ENCODE data around the gene TUBA8. TPM values are rescaled to one million over a fixed set of nuclear protein-coding genes. Genes with fewer than 3 reads are reported as not detected.
"Not testable (repeated sequence)": the region's sequence is repeated elsewhere in the genome, so short reads cannot be mapped to it uniquely, and the experiment has no call there.

The TUBA8 gene
- total RNA-seq, 1 experiment from 2014 or later, result 0.72 TPM

DNA sequence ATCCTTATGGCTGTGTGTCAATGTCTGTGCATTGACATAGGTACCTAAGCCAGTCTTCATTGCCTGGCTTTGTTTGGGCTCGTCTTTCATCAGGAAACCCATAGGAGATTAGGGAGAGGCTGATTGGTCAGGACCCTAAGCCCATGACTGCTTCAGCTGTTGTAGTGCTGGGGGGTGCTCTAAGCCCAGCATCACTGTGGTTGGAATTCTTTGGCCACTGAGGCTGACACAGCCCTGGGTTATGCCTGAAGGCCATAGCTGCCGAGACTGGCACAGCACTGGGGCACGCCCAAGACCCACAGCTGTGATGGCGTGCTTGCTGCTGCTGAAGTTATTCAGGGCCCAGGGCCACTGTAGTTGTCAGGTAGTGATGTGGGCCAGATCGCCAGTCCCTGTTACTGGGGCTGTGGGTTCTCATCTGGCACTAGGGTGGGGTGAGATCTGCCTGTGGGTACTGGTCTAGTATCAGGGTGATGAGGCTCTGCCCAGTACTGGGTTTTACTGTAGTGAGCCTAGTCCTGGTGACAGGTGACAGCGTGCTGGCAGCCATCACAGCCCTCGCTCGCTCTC is 44.3 kb downstream of the TUBA8 start:
- POLR2A ChIA-PET, result no interaction called here
- TF ChIP-seq GABPB1 (CRISPR knock-in tag; IDR thresholded peaks at IDR 0.05) (no peak), HMGA2 (CRISPR knock-in tag; IDR thresholded peaks at IDR 0.05) (no peak), ZNF396 (CRISPR knock-in tag; IDR thresholded peaks at IDR 0.05; ENCODE audit: borderline replicate concordance) (no peak), JAZF1 (CRISPR knock-in tag; IDR thresholded peaks at IDR 0.05) (no peak), NFATC4 (CRISPR knock-in tag; IDR thresholded peaks at IDR 0.05) (no peak), TP53 (CRISPR knock-in tag; IDR thresholded peaks at IDR 0.05) (no peak), ZNF416 (CRISPR knock-in tag; IDR thresholded peaks at IDR 0.05) (no peak), ZNF263 (CRISPR knock-in tag; IDR thresholded peaks at IDR 0.05; ENCODE audit: low read depth) (no peak), IRF2 (CRISPR knock-in tag; IDR thresholded peaks at IDR 0.05; ENCODE audit: borderline replicate concordance, low read depth) (no peak), ZNF121 (CRISPR knock-in tag; IDR thresholded peaks at IDR 0.05) (no peak), SP1 (CRISPR knock-in tag; conservative IDR thresholded peaks at IDR 0.05) (no peak)
- TF ChIP-seq, protein P1, sequence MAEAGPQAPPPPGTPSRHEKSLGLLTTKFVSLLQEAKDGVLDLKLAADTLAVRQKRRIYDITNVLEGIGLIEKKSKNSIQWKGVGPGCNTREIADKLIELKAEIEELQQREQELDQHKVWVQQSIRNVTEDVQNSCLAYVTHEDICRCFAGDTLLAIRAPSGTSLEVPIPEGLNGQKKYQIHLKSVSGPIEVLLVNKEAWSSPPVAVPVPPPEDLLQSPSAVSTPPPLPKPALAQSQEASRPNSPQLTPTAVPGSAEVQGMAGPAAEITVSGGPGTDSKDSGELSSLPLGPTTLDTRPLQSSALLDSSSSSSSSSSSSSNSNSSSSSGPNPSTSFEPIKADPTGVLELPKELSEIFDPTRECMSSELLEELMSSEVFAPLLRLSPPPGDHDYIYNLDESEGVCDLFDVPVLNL (CRISPR knock-in tag; IDR thresholded peaks at IDR 0.05; ENCODE audit: borderline replicate concordance, low read depth), result no peak
- TF ChIP-seq, protein P2, sequence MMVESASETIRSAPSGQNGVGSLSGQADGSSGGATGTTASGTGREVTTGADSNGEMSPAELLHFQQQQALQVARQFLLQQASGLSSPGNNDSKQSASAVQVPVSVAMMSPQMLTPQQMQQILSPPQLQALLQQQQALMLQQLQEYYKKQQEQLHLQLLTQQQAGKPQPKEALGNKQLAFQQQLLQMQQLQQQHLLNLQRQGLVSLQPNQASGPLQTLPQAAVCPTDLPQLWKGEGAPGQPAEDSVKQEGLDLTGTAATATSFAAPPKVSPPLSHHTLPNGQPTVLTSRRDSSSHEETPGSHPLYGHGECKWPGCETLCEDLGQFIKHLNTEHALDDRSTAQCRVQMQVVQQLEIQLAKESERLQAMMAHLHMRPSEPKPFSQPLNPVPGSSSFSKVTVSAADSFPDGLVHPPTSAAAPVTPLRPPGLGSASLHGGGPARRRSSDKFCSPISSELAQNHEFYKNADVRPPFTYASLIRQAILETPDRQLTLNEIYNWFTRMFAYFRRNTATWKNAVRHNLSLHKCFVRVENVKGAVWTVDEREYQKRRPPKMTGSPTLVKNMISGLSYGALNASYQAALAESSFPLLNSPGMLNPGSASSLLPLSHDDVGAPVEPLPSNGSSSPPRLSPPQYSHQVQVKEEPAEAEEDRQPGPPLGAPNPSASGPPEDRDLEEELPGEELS (CRISPR knock-in tag; IDR thresholded peaks at IDR 0.05), result no peak
- TF ChIP-seq, protein P3, sequence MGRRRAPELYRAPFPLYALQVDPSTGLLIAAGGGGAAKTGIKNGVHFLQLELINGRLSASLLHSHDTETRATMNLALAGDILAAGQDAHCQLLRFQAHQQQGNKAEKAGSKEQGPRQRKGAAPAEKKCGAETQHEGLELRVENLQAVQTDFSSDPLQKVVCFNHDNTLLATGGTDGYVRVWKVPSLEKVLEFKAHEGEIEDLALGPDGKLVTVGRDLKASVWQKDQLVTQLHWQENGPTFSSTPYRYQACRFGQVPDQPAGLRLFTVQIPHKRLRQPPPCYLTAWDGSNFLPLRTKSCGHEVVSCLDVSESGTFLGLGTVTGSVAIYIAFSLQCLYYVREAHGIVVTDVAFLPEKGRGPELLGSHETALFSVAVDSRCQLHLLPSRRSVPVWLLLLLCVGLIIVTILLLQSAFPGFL (CRISPR knock-in tag; IDR thresholded peaks at IDR 0.05; ENCODE audit: borderline replicate concordance), result no peak
- TF ChIP-seq, protein P4, sequence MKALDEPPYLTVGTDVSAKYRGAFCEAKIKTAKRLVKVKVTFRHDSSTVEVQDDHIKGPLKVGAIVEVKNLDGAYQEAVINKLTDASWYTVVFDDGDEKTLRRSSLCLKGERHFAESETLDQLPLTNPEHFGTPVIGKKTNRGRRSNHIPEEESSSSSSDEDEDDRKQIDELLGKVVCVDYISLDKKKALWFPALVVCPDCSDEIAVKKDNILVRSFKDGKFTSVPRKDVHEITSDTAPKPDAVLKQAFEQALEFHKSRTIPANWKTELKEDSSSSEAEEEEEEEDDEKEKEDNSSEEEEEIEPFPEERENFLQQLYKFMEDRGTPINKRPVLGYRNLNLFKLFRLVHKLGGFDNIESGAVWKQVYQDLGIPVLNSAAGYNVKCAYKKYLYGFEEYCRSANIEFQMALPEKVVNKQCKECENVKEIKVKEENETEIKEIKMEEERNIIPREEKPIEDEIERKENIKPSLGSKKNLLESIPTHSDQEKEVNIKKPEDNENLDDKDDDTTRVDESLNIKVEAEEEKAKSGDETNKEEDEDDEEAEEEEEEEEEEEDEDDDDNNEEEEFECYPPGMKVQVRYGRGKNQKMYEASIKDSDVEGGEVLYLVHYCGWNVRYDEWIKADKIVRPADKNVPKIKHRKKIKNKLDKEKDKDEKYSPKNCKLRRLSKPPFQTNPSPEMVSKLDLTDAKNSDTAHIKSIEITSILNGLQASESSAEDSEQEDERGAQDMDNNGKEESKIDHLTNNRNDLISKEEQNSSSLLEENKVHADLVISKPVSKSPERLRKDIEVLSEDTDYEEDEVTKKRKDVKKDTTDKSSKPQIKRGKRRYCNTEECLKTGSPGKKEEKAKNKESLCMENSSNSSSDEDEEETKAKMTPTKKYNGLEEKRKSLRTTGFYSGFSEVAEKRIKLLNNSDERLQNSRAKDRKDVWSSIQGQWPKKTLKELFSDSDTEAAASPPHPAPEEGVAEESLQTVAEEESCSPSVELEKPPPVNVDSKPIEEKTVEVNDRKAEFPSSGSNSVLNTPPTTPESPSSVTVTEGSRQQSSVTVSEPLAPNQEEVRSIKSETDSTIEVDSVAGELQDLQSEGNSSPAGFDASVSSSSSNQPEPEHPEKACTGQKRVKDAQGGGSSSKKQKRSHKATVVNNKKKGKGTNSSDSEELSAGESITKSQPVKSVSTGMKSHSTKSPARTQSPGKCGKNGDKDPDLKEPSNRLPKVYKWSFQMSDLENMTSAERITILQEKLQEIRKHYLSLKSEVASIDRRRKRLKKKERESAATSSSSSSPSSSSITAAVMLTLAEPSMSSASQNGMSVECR (CRISPR knock-in tag; IDR thresholded peaks at IDR 0.05; ENCODE audit: borderline replicate concordance), result no peak
- TF ChIP-seq, protein P5, sequence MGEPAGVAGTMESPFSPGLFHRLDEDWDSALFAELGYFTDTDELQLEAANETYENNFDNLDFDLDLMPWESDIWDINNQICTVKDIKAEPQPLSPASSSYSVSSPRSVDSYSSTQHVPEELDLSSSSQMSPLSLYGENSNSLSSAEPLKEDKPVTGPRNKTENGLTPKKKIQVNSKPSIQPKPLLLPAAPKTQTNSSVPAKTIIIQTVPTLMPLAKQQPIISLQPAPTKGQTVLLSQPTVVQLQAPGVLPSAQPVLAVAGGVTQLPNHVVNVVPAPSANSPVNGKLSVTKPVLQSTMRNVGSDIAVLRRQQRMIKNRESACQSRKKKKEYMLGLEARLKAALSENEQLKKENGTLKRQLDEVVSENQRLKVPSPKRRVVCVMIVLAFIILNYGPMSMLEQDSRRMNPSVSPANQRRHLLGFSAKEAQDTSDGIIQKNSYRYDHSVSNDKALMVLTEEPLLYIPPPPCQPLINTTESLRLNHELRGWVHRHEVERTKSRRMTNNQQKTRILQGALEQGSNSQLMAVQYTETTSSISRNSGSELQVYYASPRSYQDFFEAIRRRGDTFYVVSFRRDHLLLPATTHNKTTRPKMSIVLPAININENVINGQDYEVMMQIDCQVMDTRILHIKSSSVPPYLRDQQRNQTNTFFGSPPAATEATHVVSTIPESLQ (CRISPR knock-in tag; IDR thresholded peaks at IDR 0.05), result no peak
- TF ChIP-seq, protein P6, sequence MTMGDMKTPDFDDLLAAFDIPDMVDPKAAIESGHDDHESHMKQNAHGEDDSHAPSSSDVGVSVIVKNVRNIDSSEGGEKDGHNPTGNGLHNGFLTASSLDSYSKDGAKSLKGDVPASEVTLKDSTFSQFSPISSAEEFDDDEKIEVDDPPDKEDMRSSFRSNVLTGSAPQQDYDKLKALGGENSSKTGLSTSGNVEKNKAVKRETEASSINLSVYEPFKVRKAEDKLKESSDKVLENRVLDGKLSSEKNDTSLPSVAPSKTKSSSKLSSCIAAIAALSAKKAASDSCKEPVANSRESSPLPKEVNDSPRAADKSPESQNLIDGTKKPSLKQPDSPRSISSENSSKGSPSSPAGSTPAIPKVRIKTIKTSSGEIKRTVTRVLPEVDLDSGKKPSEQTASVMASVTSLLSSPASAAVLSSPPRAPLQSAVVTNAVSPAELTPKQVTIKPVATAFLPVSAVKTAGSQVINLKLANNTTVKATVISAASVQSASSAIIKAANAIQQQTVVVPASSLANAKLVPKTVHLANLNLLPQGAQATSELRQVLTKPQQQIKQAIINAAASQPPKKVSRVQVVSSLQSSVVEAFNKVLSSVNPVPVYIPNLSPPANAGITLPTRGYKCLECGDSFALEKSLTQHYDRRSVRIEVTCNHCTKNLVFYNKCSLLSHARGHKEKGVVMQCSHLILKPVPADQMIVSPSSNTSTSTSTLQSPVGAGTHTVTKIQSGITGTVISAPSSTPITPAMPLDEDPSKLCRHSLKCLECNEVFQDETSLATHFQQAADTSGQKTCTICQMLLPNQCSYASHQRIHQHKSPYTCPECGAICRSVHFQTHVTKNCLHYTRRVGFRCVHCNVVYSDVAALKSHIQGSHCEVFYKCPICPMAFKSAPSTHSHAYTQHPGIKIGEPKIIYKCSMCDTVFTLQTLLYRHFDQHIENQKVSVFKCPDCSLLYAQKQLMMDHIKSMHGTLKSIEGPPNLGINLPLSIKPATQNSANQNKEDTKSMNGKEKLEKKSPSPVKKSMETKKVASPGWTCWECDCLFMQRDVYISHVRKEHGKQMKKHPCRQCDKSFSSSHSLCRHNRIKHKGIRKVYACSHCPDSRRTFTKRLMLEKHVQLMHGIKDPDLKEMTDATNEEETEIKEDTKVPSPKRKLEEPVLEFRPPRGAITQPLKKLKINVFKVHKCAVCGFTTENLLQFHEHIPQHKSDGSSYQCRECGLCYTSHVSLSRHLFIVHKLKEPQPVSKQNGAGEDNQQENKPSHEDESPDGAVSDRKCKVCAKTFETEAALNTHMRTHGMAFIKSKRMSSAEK (CRISPR knock-in tag; IDR thresholded peaks at IDR 0.05; ENCODE audit: borderline replicate concordance), result no peak
- no peak for DNase-seq (ENCODE audit: low spot score)

DNA sequence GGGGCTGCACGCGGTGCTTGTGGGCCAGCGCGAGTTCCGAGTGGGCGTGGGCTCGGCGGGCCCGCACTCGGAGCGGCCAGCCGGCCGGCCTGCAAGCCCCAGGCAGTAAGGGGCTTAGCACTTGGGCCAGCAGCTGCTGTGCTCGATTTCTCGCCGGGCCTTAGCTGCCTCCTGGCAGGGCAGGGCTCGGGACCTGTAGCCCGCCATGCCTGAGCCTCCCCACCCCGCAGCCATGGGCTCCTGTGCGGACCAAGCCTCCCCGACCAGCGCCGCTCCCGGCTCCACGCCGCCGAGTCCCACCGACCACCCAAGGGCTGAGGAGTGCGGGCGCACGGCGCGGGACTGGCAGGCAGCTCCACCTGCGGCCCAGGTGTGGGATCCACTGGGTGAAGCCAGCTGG is 44.9 kb downstream of the TUBA8 start:
- DNase-seq (ENCODE audit: low spot score); ATAC-seq; H3K27ac Mint-ChIP-seq; POLR2A ChIA-PET; H3K27me3 Mint-ChIP-seq (ENCODE audit: low read depth); H3K4me3 Mint-ChIP-seq; H3K36me3 Mint-ChIP-seq; H3K9me3 Mint-ChIP-seq: not testable (repeated sequence)
- peaks cover 29% of the 10 kb centered on the region for H3K4me1 Mint-ChIP-seq
- CTCF ChIA-PET, result interaction anchor here (1.2 kb wide), 1 partner anchor 370 kb away, joined by 3 read pairs; no protein-coding TSS in a partner anchor

More for the DNA sequence above, 44.3 kb downstream of the TUBA8 start:
- Mint-ChIP-seq H3K4me3 (no peak overlapping the region), H3K27me3 (ENCODE audit: low read depth) (peaks cover 8% of the 10 kb centered on the region), H3K36me3 (no peaks in the 10 kb centered on the region), H3K4me1 (peaks cover 35% of the 10 kb centered on the region), H3K27ac (no peak overlapping the region), H3K9me3 (no peaks in the 10 kb centered on the region)
- no peak for ATAC-seq
- CTCF ChIA-PET, result no interaction called here
